SK-N-SH treated with all-trans-retinoic acid at 6 μM for 48 hours (cell line): Measurements from ENCODE around the gene FCSK.
"Not testable (repeated sequence)": the region's sequence is repeated elsewhere in the genome, so short reads cannot be mapped to it uniquely, and the experiment has no call there.

Experiments
- ATAC-seq: fragments of 200-7000 bp; cut with Tn5 transposase; 3 replicates; pipeline ENCODE4 v1.9.1; 2020; ENCODE audit warnings: mild to moderate bottlenecking, moderate library complexity
- ARNTL ChIP-seq: fragments of 450-650 bp; formaldehyde crosslinking; IDR thresholded peaks from 2 replicates; pipeline ENCODE4 v1.5.0; 2020; ENCODE audit warnings: low read depth, mild to moderate bottlenecking, moderate library complexity, borderline replicate concordance
- BACH2 ChIP-seq: fragments of 250-450 bp; sonication (Bioruptor Pico); IDR thresholded peaks from 2 replicates; pipeline ENCODE4 v1.9.0; 2021; ENCODE audit warnings: mild to moderate bottlenecking, borderline replicate concordance
- CREB5 ChIP-seq: fragments of 250-450 bp; sonication (Bioruptor Pico); IDR thresholded peaks from 2 replicates; pipeline ENCODE4 v1.5.1; 2020; ENCODE audit warnings: low read depth, mild to moderate bottlenecking, moderate library complexity
- CSDC2 ChIP-seq: fragments of 250-450 bp; sonication (Bioruptor Pico); IDR thresholded peaks from 2 replicates; pipeline ENCODE4 v1.5.0; 2020; ENCODE audit warnings: mild to moderate bottlenecking, moderate library complexity
- CSRNP3 ChIP-seq: fragments of 250-450 bp; sonication (Bioruptor Pico); IDR thresholded peaks from 2 replicates; pipeline ENCODE4 v1.5.1; 2021; ENCODE audit warnings: mild to moderate bottlenecking, moderate library complexity
- ESRRG ChIP-seq: fragments of 250-450 bp; sonication (Bioruptor Pico); IDR thresholded peaks from 2 replicates; pipeline ENCODE4 v1.6.1; 2021; ENCODE audit warnings: mild to moderate bottlenecking
- GLIS3 ChIP-seq: fragments of 250-450 bp; sonication (Bioruptor Pico); IDR thresholded peaks from 2 replicates; pipeline ENCODE4 v1.5.0; 2020; ENCODE audit warnings: mild to moderate bottlenecking, moderate library complexity
- ISL1 ChIP-seq: fragments of 250-450 bp; sonication (Bioruptor Pico); IDR thresholded peaks from 2 replicates; pipeline ENCODE4 v2.1.2; 2022; ENCODE audit warnings: mild to moderate bottlenecking, moderate library complexity
- OSR1 ChIP-seq: fragments of 250-450 bp; sonication (Bioruptor Pico); IDR thresholded peaks from 2 replicates; pipeline ENCODE4 v1.8.0; 2022; ENCODE audit warnings: moderate library complexity, mild to moderate bottlenecking, inconsistent platforms
- PATZ1 ChIP-seq: fragments of 250-450 bp; sonication (Bioruptor Pico); IDR thresholded peaks from 2 replicates; pipeline ENCODE4 v1.8.0; 2020; ENCODE audit warnings: mild to moderate bottlenecking, moderate library complexity, borderline replicate concordance
- POU6F1 ChIP-seq: fragments of 250-450 bp; sonication (Bioruptor Pico); IDR thresholded peaks from 2 replicates; pipeline ENCODE4 v1.8.0; 2021; ENCODE audit warnings: low read depth, mild to moderate bottlenecking, moderate library complexity, borderline replicate concordance
- PPARA ChIP-seq: fragments of 250-450 bp; sonication (Bioruptor Pico); IDR thresholded peaks from 2 replicates; pipeline ENCODE4 v1.5.0; 2020; ENCODE audit warnings: mild to moderate bottlenecking, borderline replicate concordance
- RARB ChIP-seq: fragments of 250-450 bp; sonication (Bioruptor Pico); IDR thresholded peaks from 2 replicates; pipeline ENCODE4 v1.8.0; 2021; ENCODE audit warnings: mild to moderate bottlenecking, moderate library complexity
- SNAI2 ChIP-seq: fragments of 250-450 bp; sonication (Bioruptor Pico); IDR thresholded peaks from 2 replicates; pipeline ENCODE4 v1.5.0; 2020; ENCODE audit warnings: mild to moderate bottlenecking, moderate library complexity
- TCF4 ChIP-seq: fragments of 250-450 bp; sonication (Bioruptor Pico); IDR thresholded peaks from 2 replicates; pipeline ENCODE4 v1.8.0; 2021; ENCODE audit warnings: mild to moderate bottlenecking, moderate library complexity, borderline replicate concordance
- TOX ChIP-seq: fragments of 250-450 bp; sonication (Bioruptor Pico); IDR thresholded peaks from 2 replicates; pipeline ENCODE4 v1.8.0; 2021; ENCODE audit warnings: mild to moderate bottlenecking, moderate library complexity, borderline replicate concordance
- TSHZ2 ChIP-seq: fragments of 250-450 bp; sonication (Bioruptor Pico); IDR thresholded peaks from 2 replicates; pipeline ENCODE4 v1.5.0; 2020; ENCODE audit warnings: mild to moderate bottlenecking, moderate library complexity
- ZC3H10 ChIP-seq: fragments of 250-450 bp; sonication (Bioruptor Pico); IDR thresholded peaks from 2 replicates; pipeline ENCODE4 v1.5.1; 2021; ENCODE audit warnings: mild to moderate bottlenecking, moderate library complexity
- ZFP3 ChIP-seq: fragments of 250-450 bp; sonication (Bioruptor Pico); IDR thresholded peaks from 2 replicates; pipeline ENCODE4 v1.5.0; 2020; ENCODE audit warnings: mild to moderate bottlenecking, moderate library complexity
- ZFP30 ChIP-seq: fragments of 450-650 bp; formaldehyde crosslinking; IDR thresholded peaks from 2 replicates; pipeline ENCODE4 v1.5.0; 2022; ENCODE audit warnings: mild to moderate bottlenecking, moderate library complexity
- ZNF565 ChIP-seq: fragments of 450-650 bp; formaldehyde crosslinking; conservative IDR thresholded peaks from 2 replicates; pipeline ENCODE4 v1.5.0; 2020; ENCODE audit warnings: low read depth, mild to moderate bottlenecking, moderate library complexity
- ZNF70 ChIP-seq: fragments of 450-650 bp; formaldehyde crosslinking; IDR thresholded peaks from 2 replicates; pipeline ENCODE4 v1.5.0; 2020; ENCODE audit warnings: mild to moderate bottlenecking, moderate library complexity
- ZNF8 ChIP-seq: fragments of 450-650 bp; formaldehyde crosslinking; IDR thresholded peaks from 2 replicates; pipeline ENCODE4 v1.5.0; 2020; ENCODE audit warnings: mild to moderate bottlenecking, moderate library complexity

Gene FCSK

GRCh38 chr16:70448075-70448474 is 6.3 kb upstream of the FCSK start:
- TF ChIP-seq TCF4 (CRISPR knock-in tag), result no peak
- no peak for TF ChIP-seq ZNF565 (CRISPR knock-in tag)
- no peak for TF ChIP-seq TOX (CRISPR knock-in tag)
- TF ChIP-seq BACH2 (CRISPR knock-in tag), result no peak
- no peak for TF ChIP-seq SNAI2 (CRISPR knock-in tag)
- TF ChIP-seq ZFP3, result no peak
- TF ChIP-seq RARB (CRISPR knock-in tag), result no peak
- no peak for TF ChIP-seq TSHZ2 (CRISPR knock-in tag)
- no peak for TF ChIP-seq ZFP30 (CRISPR knock-in tag)
- no peak for TF ChIP-seq CSRNP3 (CRISPR knock-in tag)
- no peak for TF ChIP-seq ESRRG
- no peak for TF ChIP-seq CREB5 (CRISPR knock-in tag)
- no peak for TF ChIP-seq ZNF70 (CRISPR knock-in tag)
- no peak for TF ChIP-seq GLIS3 (CRISPR knock-in tag)
- TF ChIP-seq ARNTL (CRISPR knock-in tag), result no peak
- no peak for TF ChIP-seq OSR1 (CRISPR knock-in tag)
- no peak for TF ChIP-seq POU6F1 (CRISPR knock-in tag)
- TF ChIP-seq ISL1 (CRISPR knock-in tag), result no peak
- no peak for TF ChIP-seq ZC3H10 (CRISPR knock-in tag)
- TF ChIP-seq ZNF8, result no peak
- ATAC-seq, result no peak

- ATAC-seq, result not testable (repeated sequence)
Observed at GRCh38 chr16:70450142-70451003, 4.0 kb upstream of the FCSK start.

GRCh38 chr16:70451004-70451340 is 3.4 kb upstream of the FCSK start:
- ATAC-seq, result not testable (repeated sequence)

GRCh38 chr16:70453117-70453891 is 1.1 kb upstream of the FCSK start:
- ATAC-seq, result no peak
- TF ChIP-seq RARB (CRISPR knock-in tag), result no peak
- no peak for TF ChIP-seq ZFP30 (CRISPR knock-in tag)
- no peak for TF ChIP-seq BACH2 (CRISPR knock-in tag)
- TF ChIP-seq CSDC2 (CRISPR knock-in tag), result no peak
- TF ChIP-seq PPARA, result no peak
- no peak for TF ChIP-seq GLIS3 (CRISPR knock-in tag)
- no peak for TF ChIP-seq SNAI2 (CRISPR knock-in tag)
- no peak for TF ChIP-seq ZNF70 (CRISPR knock-in tag)
- TF ChIP-seq ESRRG, result no peak
- no peak for TF ChIP-seq POU6F1 (CRISPR knock-in tag)
- TF ChIP-seq ZC3H10 (CRISPR knock-in tag), result no peak
- TF ChIP-seq ISL1 (CRISPR knock-in tag), result no peak
- no peak for TF ChIP-seq PATZ1
- no peak for TF ChIP-seq ARNTL (CRISPR knock-in tag)
